UCSD-AML1 (cell line): Measurements from ENCODE around the gene MEGF8.

ENCODE experiments used
- DNase-seq: peaks from one replicate; lab custom pipeline; 2025; ENCODE audit not compliant: unreplicated experiment; lab: John Stamatoyannopoulos, UW

The MEGF8 gene

DNA sequence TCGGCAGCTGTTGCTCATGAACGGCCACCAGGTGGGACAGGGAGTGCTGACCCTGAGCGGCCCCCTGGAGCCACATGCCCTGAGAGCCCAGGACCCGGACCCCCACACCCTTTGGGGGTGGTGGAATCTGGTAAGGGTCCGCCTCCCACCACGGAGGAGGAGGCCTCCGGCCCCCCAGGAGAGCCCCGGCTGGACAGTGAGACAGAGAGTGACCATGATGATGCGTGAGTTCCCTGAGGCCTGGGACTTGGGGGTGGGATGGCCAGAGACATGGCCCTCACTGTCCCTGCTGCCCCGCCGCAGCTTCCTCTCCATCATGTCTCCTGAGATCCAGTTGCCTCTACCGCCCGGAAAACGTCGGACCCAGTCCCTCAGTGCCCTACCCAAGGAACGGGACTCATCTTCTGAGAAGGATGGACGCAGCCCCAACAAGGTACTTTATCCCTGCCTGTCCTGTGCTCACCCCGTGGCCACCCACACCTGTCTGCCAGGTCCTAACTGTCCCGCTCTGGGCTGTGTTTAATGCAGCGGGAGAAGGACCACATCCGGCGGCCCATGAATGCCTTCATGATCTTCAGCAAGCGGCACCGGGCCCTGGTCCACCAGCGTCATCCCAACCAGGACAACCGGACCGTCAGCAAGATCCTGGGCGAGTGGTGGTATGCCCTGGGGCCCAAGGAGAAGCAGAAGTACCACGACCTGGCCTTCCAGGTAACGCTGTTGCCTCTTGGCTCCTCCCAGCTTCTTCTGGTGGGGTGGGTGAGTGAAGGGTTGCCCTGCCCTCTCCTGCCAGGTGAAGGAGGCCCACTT lies 38.2 kb upstream of the MEGF8 start:
- DNase-seq: no peak

DNA sequence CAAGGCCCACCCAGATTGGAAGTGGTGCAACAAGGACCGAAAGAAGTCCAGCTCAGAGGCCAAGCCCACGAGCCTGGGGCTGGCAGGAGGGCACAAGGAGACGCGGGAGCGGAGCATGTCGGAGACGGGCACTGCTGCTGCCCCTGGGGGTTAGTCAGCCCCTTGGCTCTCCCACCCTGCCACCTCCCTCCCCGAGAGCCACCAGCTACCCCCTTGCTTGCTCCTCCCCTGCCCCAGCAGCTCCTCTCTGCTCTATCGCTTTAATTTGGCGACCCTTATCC lies 37.7 kb upstream of the MEGF8 start:
- DNase-seq: no peak

DNA sequence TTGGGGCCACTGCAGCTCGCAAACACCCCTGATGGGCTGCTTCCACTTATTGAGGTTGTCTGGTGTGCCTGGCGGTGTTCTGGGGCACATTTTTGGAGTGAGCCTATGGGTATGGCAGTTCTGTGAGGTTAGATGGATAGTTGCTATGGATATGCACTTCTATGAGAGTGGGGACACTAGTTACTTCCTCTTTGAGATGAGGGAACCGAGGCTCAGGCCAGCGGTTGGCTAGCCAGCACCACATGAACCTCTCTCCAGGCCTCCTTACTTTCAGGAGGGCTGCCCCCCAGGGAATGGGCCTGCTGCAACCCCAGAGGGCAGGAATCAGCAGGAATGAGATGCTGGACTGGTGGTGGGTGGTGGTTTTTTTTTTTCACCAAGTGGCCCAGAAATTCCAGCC lies 37.0 kb upstream of the MEGF8 start:
- no peak for DNase-seq

DNA sequence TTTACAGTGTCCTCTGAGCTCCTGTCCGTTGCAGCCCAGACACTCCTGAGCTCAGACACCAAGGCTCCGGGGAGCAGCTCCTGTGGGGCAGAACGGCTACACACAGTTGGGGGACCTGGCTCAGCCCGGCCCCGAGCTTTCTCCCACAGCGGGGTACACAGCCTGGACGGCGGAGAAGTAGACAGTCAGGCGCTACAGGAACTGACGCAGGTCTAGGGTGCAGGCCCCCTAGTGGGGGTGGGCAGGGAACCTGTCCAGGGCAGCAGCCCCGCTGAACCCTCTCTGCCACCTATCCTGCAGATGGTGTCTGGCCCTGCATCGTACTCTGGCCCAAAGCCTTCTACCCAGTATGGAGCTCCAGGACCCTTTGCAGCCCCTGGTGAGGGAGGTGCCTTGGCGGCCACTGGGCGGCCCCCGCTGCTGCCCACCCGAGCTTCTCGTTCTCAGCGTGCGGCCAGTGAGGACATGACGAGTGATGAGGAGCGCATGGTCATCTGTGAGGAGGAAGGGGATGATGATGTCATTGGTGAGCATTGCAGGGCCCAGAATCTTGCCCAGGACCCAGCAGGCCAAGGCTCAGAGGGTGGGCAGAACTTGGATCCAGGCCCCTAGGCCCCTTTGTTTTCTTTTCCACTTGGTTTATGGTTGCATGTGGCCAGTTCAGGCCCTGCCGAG lies 36.4 kb upstream of the MEGF8 start:
- no peak for DNase-seq

DNA sequence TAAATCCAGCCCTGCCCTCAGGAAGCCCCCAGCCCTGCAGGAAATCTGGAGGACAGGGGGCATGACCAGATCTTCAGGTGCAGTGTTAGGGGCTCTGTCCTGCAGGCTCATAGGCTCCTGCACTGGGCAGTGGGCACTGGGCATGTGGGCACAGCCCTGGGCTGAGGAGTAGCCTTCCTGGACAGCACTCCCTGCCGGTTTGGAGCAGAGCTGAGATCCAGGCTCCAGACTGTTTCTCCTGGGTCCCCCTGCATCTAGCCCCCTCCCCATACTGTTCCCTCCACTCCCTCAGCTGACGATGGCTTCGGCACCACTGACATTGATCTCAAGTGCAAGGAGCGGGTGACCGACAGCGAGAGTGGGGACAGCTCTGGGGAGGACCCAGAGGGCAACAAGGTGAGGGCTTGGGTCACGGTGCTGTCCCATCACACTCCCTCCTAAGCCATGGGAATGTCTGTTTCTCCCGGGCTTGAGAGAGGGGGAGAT lies 35.8 kb upstream of the MEGF8 start:
- DNase-seq: no peak

DNA sequence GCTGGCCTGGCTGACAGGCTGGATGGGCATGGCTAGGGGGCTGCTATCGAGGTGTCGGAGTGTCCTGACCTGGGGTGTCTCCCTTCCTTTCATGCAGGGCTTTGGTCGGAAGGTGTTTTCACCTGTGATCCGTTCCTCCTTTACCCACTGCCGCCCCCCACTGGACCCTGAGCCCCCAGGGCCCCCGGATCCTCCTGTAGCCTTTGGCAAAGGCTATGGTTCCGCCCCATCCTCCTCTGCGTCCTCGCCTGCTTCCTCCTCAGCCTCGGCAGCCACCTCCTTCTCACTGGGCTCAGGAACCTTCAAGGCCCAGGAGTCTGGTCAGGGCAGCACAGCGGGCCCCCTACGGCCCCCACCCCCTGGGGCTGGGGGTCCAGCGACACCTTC lies 35.3 kb upstream of the MEGF8 start:
- DNase-seq: no peak

DNA sequence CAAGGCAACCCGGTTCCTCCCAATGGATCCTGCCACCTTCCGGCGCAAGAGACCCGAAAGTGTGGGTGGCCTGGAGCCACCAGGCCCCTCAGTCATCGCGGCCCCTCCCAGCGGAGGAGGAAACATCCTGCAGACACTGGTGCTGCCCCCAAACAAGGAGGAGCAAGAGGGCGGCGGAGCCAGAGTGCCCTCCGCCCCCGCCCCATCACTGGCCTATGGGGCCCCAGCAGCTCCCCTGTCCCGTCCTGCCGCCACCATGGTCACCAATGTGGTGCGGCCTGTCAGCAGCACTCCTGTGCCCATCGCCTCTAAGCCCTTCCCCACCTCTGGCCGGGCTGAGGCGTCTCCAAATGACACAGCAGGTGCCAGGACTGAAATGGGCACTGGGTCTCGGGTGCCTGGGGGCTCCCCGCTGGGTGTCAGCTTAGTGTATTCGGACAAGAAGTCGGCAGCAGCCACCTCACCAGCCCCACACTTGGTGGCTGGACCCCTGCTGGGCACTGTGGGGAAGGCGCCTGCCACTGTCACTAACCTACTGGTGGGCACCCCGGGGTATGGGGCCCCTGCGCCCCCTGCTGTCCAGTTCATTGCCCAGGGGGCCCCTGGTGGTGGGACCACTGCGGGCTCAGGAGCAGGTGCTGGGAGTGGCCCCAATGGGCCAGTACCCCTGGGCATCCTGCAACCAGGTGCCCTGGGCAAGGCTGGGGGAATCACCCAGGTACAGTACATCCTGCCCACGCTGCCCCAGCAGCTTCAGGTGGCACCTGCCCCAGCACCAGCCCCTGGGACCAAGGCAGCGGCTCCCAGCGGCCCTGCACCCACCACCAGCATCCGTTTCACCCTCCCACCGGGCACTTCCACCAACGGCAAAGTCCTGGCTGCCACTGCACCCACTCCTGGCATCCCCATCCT lies 34.7 kb upstream of the MEGF8 start:
- peak; percentile 71 for DNase-seq

DNA sequence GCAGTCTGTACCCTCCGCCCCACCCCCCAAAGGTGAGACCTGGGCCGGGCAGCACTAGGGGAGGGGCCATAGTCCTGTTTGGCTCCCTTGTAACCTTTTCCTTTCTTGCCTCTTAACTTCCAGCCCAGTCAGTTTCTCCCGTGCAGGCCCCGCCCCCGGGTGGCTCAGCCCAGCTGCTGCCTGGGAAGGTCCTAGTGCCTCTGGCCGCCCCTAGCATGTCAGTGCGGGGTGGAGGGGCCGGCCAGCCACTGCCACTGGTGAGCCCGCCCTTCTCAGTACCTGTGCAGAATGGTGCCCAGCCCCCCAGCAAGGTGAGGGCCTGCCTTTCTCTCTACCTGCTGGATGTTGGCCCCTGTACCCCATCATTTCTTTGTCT lies 34.0 kb upstream of the MEGF8 start:
- DNase-seq: no peak

DNA sequence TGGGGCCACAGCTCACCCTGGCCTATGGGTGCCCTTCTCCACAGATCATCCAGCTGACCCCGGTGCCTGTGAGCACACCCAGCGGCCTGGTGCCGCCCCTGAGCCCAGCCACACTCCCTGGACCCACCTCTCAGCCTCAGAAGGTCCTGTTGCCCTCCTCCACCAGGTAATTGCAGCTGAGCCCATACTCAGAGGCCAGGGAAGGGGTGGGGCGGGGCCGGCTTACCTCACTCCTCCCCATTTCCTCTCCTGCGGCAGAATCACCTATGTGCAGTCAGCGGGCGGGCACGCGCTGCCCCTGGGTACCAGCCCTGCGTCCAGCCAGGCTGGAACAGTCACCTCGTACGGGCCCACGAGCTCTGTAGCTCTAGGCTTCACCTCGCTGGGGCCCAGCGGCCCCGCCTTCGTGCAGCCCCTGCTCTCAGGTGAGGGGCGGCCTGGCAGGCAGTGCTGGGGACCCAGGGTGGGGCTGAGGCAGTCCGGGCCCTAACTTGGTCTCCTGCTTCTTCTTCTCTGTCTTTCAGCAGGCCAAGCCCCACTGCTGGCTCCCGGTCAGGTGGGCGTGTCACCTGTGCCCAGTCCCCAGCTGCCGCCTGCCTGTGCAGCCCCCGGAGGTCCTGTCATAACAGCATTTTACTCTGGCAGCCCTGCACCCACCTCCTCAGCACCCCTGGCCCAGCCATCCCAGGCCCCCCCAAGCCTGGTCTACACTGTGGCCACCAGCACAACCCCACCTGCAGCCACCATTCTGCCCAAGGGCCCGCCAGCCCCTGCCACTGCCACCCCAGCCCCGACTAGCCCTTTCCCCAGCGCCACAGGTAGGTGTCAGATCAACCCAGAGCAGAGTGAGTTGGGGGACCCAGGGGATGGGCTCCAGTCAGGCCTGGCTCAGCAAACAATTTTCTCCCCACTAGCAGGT lies 33.1 kb upstream of the MEGF8 start:
- DNase-seq: no peak

DNA sequence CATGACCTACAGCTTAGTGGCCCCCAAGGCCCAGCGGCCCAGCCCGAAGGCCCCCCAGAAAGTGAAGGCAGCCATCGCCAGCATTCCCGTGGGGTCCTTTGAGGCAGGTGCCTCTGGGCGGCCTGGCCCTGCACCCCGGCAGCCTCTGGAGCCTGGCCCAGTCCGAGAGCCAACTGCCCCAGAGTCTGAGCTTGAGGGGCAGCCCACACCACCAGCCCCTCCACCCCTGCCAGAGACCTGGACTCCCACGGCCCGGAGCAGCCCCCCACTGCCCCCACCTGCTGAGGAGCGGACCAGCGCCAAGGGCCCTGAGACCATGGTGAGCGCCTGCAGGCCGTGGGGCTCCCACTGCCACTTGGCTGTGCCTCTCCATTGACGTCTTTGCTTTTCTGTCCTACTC lies 32.5 kb upstream of the MEGF8 start:
- no peak for DNase-seq

DNA sequence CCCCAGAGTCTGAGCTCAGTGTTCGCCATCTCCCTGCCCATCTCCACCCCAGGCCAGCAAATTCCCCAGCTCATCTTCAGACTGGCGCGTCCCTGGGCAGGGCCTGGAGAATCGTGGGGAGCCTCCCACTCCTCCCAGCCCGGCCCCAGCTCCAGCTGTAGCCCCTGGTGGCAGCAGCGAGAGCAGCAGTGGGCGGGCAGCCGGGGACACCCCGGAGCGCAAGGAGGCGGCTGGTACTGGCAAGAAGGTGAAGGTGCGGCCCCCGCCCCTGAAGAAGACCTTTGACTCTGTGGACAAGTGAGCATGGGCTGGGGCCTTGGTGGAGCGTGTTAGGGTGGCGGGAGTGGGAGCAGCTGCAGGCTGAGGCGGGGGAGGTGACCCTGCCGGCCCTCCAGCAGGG lies 31.9 kb upstream of the MEGF8 start:
- DNase-seq: no peak

DNA sequence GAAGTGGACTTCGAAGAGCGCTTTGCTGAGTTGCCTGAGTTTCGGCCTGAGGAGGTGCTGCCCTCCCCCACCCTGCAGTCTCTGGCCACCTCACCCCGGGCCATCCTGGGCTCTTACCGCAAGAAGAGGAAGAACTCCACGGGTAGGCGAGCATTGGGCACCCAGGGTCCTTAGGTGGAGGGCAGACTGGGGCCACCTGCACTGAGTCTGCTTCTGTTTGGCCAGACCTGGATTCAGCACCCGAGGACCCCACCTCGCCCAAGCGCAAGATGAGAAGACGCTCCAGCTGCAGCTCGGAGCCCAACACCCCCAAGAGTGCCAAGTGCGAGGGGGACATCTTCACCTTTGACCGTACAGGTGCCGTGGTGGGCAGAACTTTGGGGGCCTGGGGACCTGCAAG lies 31.5 kb upstream of the MEGF8 start:
- no peak for DNase-seq

DNA sequence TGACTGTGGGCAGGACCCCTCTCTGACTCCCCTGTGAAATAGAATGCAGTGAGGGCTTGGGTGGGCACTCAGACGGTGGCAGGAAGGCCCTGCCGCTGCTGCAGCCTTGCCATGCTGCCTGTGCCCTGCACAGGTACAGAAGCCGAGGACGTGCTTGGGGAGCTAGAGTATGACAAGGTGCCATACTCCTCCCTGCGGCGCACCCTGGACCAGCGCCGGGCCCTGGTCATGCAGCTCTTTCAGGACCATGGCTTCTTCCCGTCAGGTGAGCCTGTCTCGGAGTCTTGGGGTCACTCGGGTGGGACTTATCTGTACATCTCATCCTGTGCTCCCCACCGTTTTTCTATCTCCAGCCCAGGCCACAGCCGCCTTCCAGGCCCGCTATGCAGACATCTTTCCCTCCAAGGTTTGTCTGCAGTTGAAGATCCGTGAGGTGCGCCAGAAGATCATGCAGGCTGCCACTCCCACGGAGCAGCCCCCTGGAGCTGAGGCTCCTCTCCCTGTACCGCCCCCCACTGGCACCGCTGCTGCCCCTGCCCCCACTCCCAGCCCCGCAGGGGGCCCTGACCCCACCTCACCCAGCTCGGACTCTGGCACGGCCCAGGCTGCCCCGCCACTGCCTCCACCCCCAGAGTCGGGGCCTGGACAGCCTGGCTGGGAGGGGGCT lies 30.8 kb upstream of the MEGF8 start:
- no peak for DNase-seq

DNA sequence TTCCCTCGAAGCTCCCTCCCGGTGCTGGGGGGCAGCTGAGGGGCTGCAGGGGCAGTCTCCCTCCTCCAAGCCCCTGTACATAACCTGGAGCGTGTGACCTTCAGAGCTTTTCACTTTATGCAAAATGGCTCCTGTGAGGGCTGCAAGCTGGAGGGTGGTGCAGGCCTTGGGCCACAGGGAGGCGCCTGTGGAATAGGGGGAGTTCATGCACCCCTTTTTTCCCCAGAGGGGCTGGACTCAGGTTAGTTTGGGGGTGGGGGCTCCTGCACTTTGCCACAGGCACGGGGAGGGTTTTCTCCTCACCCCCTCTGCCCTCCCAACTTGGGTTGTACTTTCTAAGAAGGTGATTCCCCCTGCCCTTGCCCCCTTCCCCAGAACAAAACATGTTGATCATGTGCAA lies 30.1 kb upstream of the MEGF8 start:
- no peak for DNase-seq

DNA sequence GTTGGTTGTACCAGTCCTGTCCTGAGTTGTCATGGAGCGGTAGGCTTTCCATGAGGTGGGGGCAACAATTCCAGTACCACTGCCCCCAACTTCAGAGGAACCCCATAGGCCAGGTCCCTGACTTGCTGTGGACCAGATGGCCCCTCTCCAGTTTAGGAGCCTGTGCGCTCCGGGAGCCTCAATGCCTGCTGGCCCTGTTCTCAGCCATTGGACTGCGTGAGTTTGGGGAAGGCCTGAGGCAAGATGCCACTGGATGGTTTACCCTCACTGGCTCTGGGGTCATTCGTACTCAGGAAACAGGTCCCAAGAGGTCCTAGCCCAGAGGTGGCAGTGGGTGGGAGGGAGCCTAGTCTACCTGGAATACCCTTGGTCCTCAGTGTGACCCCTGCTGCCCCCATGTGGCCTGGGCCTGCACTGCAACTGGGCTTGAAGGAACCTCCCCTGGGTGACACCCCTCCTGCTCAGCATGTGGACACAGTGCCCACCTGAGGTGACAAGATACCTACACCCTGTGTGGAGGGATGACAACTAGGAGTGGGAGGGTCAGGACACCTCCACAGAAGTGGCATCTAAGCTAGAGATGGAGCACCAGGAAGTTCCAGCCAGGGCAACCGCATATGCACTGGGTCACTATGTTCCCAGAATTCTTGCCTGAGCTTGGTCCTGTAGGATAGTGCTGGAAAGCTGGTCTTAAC lies 29.5 kb upstream of the MEGF8 start:
- DNase-seq: peak; percentile 78

DNA sequence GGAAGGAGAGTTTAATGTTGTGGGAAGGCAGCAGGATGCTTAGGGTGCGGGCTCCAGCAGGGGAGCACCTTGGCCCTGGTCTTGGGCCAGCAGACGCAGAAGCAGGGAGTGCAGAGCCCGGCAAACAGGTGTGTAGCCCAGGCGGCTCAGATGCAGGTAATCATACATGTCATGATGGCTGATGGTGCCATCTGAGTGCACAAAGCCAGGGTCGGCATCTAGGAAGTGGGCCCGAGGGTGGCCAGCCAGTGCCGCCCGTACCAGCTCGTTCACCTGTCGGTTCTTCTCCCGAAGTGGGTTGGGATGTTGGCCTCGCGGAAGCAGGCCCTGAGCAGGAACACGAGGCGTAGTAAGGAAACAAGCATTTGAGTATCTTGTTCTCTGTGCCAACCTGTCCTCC lies 28.4 kb upstream of the MEGF8 start:
- no peak for DNase-seq

DNA sequence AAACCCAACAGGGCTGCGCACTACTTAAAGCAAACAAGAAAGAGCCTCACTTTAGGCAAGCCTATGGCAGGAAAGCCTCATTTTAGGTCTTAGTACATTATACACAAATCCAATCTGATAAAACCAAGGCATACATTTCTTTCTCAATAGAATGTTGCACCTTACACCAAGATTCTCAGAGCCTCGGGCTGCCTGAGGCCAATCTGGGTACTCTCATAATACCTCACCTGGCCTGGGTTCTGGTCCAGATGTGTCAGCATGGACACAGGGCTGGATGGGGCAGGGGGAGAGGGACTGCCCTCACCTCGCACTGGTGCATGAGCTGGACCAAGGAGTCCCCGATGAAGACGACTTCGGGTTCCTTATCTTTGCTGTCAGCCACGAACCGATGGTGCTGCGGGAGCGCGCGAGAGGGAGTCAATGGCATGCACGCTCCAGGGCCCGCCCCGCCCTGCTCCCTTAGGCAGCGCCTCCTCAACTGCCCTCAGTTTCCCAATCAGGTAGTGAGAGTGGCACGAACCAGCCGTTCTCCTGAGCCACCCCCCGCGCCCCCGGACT lies 23.7 kb upstream of the MEGF8 start, which contains the start of gene PRR19:
TSS of gene PRR19 (plus strand) at position 487 of the 558 bp plus-strand sequence. CDS start 7,453 bp downstream, outside the sequence.
- DNase-seq: no peak

DNA sequence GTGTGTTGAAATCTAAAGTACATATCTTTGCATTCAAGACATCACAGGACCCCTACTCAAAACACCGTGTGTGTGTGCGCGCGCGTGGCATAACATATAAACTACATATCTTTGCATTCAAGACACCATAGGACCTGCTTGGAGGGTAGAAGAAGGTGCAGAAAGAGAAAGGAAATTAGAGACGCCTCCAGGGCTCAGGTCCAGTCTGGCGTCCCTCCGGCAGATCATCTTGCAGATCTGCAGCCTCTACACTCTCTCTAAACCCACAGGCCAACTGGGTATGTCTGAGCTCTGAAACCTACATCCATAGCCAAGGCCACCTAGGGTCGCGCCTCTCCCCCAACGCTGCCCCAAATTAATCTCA lies 22.4 kb upstream of the MEGF8 start:
- no peak for DNase-seq

DNA sequence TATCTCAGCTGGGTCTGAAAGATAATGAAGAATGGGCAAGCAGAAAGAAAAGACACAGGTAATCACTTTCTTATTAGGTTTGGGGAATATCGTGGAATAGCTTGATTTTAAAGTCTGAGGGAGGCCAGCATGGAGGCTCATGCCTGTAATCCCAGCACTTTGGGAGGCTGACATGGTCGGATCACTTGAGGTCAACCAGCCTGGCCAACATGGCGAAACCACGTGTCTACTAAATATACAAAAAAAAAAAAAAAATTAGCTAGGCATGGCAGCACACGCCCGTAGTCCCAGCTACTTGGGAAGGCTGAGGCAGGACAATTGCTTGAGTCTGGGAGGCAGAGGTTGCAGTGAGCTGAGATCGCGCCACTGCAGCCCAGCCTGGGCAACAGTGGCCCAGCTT lies 21.6 kb upstream of the MEGF8 start:
- no peak for DNase-seq
